ENCODE data around the gene TESMIN. TPM values are rescaled to one million over a fixed set of nuclear protein-coding genes. Genes with fewer than 3 reads are reported as not detected.

Gene TESMIN
- total and polyA plus RNA-seq, 9 donors, result 0.09 to 0.71 (median 0.44) TPM

GRCh38 chr11:68685656-68686380, 65.5 kb downstream of the TESMIN start:
- WGBS (ENCODE audit: insufficient coverage), result 84% methylated on average over 15 of the region's 18 CpGs
- Histone ChIP-seq H3K4me1 (ENCODE audit: control insufficient read depth, insufficient read depth, low read length) (peaks cover 20% of the 10 kb centered on the region), H3K27ac (ENCODE audit: low read length) (no peak overlapping the region), H3K27me3 (ENCODE audit: control insufficient read depth, insufficient read depth, low read length) (peaks cover 64% of the 10 kb centered on the region), H3K9me3 (replicated peaks; ENCODE audit: control insufficient read depth, low read depth, low read length) (no peaks in the 10 kb centered on the region), H3K4me3 (ENCODE audit: low read length) (no peak overlapping the region), H3K36me3 (ENCODE audit: control insufficient read depth, insufficient read depth, low read length) (no peaks in the 10 kb centered on the region)
- DNase-seq, result no peak

- Histone ChIP-seq H3K9me3 (replicated peaks; ENCODE audit: control insufficient read depth, low read depth, low read length) (no peaks in the 10 kb centered on the region), H3K36me3 (ENCODE audit: control insufficient read depth, insufficient read depth, low read length) (no peaks in the 10 kb centered on the region), H3K27me3 (ENCODE audit: control insufficient read depth, insufficient read depth, low read length) (peaks cover 60% of the 10 kb centered on the region), H3K27ac (ENCODE audit: low read length) (no peak within 1 kb of the TSS), H3K4me3 (ENCODE audit: low read length) (no peak within 1 kb of the TSS), H3K4me1 (ENCODE audit: control insufficient read depth, insufficient read depth, low read length) (peaks cover 20% of the 10 kb centered on the region)
- WGBS (ENCODE audit: insufficient coverage), result 3% methylated on average over 93 of the region's 113 CpGs
- DNase-seq, result no peak
Measured at GRCh38 chr11:68684385-68685356, 66.6 kb downstream of the TESMIN start, which contains the start of gene GAL. Gene GAL, plus strand, starts transcription at chr11:68684544. Its CDS starts 380 bp downstream, at chr11:68684924.

GRCh38 chr11:68683536-68684384, 67.6 kb downstream of the TESMIN start:
- no peaks in the 10 kb centered on the region for H3K36me3 ChIP-seq (ENCODE audit: control insufficient read depth, insufficient read depth, low read length)
- H3K9me3 ChIP-seq (replicated peaks; ENCODE audit: control insufficient read depth, low read depth, low read length), result no peaks in the 10 kb centered on the region
- H3K4me1 ChIP-seq (ENCODE audit: control insufficient read depth, insufficient read depth, low read length), result peaks cover 20% of the 10 kb centered on the region
- no peak for DNase-seq
- H3K27ac ChIP-seq (ENCODE audit: low read length), result no peak overlapping the region
- peaks cover 55% of the 10 kb centered on the region for H3K27me3 ChIP-seq (ENCODE audit: control insufficient read depth, insufficient read depth, low read length)
- H3K4me3 ChIP-seq (ENCODE audit: low read length), result no peak overlapping the region
- 29% methylated on average over 37 of the region's 37 CpGs for WGBS (ENCODE audit: insufficient coverage)

- H3K27ac ChIP-seq (ENCODE audit: low read length), result no peak overlapping the region
- 63% methylated on average over 6 of the region's 7 CpGs for WGBS (ENCODE audit: insufficient coverage)
- no peak overlapping the region for H3K4me3 ChIP-seq (ENCODE audit: low read length)
- peaks cover 20% of the 10 kb centered on the region for H3K4me1 ChIP-seq (ENCODE audit: control insufficient read depth, insufficient read depth, low read length)
- peaks cover 55% of the 10 kb centered on the region for H3K27me3 ChIP-seq (ENCODE audit: control insufficient read depth, insufficient read depth, low read length)
- no peaks in the 10 kb centered on the region for H3K36me3 ChIP-seq (ENCODE audit: control insufficient read depth, insufficient read depth, low read length)
- DNase-seq, result no peak
- H3K9me3 ChIP-seq (replicated peaks; ENCODE audit: control insufficient read depth, low read depth, low read length), result no peaks in the 10 kb centered on the region
Measured at GRCh38 chr11:68683121-68683520, 68.2 kb downstream of the TESMIN start.

- Histone ChIP-seq H3K4me3 (ENCODE audit: low read length) (no peak overlapping the region), H3K9me3 (replicated peaks; ENCODE audit: control insufficient read depth, low read depth, low read length) (no peaks in the 10 kb centered on the region), H3K36me3 (ENCODE audit: control insufficient read depth, insufficient read depth, low read length) (no peaks in the 10 kb centered on the region), H3K27me3 (ENCODE audit: control insufficient read depth, insufficient read depth, low read length) (peaks cover 50% of the 10 kb centered on the region), H3K4me1 (ENCODE audit: control insufficient read depth, insufficient read depth, low read length) (peaks cover 21% of the 10 kb centered on the region), H3K27ac (ENCODE audit: low read length) (no peak overlapping the region)
- DNase-seq, result no peak
- 51% methylated on average over 9 of the region's 9 CpGs for WGBS (ENCODE audit: insufficient coverage)
Measured at GRCh38 chr11:68682531-68682961, 68.8 kb downstream of the TESMIN start.

GRCh38 chr11:68680541-68681231, 70.6 kb downstream of the TESMIN start:
- WGBS (ENCODE audit: insufficient coverage), result 78% methylated on average over 13 of the region's 17 CpGs
- H3K4me3 ChIP-seq (ENCODE audit: low read length), result no peak overlapping the region
- H3K9me3 ChIP-seq (replicated peaks; ENCODE audit: control insufficient read depth, low read depth, low read length), result no peaks in the 10 kb centered on the region
- no peaks in the 10 kb centered on the region for H3K36me3 ChIP-seq (ENCODE audit: control insufficient read depth, insufficient read depth, low read length)
- peaks cover 19% of the 10 kb centered on the region for H3K4me1 ChIP-seq (ENCODE audit: control insufficient read depth, insufficient read depth, low read length)
- peaks cover 36% of the 10 kb centered on the region for H3K27me3 ChIP-seq (ENCODE audit: control insufficient read depth, insufficient read depth, low read length)
- no peak overlapping the region for H3K27ac ChIP-seq (ENCODE audit: low read length)
- DNase-seq, result no peak

GRCh38 chr11:68678031-68678441, 73.3 kb downstream of the TESMIN start:
- 83% methylated on average over 7 of the region's 15 CpGs for WGBS (ENCODE audit: insufficient coverage)
- H3K4me1 ChIP-seq (ENCODE audit: control insufficient read depth, insufficient read depth, low read length), result peaks cover 7% of the 10 kb centered on the region
- H3K27me3 ChIP-seq (ENCODE audit: control insufficient read depth, insufficient read depth, low read length), result peaks cover 11% of the 10 kb centered on the region
- no peak overlapping the region for H3K27ac ChIP-seq (ENCODE audit: low read length)
- H3K4me3 ChIP-seq (ENCODE audit: low read length), result no peak overlapping the region
- no peaks in the 10 kb centered on the region for H3K36me3 ChIP-seq (ENCODE audit: control insufficient read depth, insufficient read depth, low read length)
- DNase-seq, result no peak
- peaks cover 7% of the 10 kb centered on the region for H3K9me3 ChIP-seq (replicated peaks; ENCODE audit: control insufficient read depth, low read depth, low read length)

GRCh38 chr11:68677432-68677831, 73.9 kb downstream of the TESMIN start:
- 0% methylated on average over 3 of the region's 6 CpGs for WGBS (ENCODE audit: insufficient coverage)
- Histone ChIP-seq H3K27me3 (ENCODE audit: control insufficient read depth, insufficient read depth, low read length) (peaks cover 5% of the 10 kb centered on the region), H3K36me3 (ENCODE audit: control insufficient read depth, insufficient read depth, low read length) (no peaks in the 10 kb centered on the region), H3K9me3 (replicated peaks; ENCODE audit: control insufficient read depth, low read depth, low read length) (peaks cover 7% of the 10 kb centered on the region), H3K4me1 (ENCODE audit: control insufficient read depth, insufficient read depth, low read length) (peaks cover 7% of the 10 kb centered on the region), H3K27ac (ENCODE audit: low read length) (no peak overlapping the region), H3K4me3 (ENCODE audit: low read length) (no peak overlapping the region)
- DNase-seq, result peak; percentile 62

GRCh38 chr11:68674461-68674860, 76.9 kb downstream of the TESMIN start:
- Histone ChIP-seq H3K4me1 (ENCODE audit: control insufficient read depth, insufficient read depth, low read length) (peaks cover 7% of the 10 kb centered on the region), H3K27ac (ENCODE audit: low read length) (no peak overlapping the region), H3K9me3 (replicated peaks; ENCODE audit: control insufficient read depth, low read depth, low read length) (peaks cover 7% of the 10 kb centered on the region), H3K36me3 (ENCODE audit: control insufficient read depth, insufficient read depth, low read length) (no peaks in the 10 kb centered on the region), H3K4me3 (ENCODE audit: low read length) (no peak overlapping the region), H3K27me3 (ENCODE audit: control insufficient read depth, insufficient read depth, low read length) (peaks cover 2% of the 10 kb centered on the region)
- no peak for DNase-seq
- 92% methylated on average over 8 of the region's 16 CpGs for WGBS (ENCODE audit: insufficient coverage)
